Neural cell (in vitro differentiated cells): ENCODE measurements around the gene MED27. TPM values are rescaled to one million over a fixed set of nuclear protein-coding genes. Genes with fewer than 3 reads are reported as not detected.

Experiments used
- H2AFZ ChIP-seq: fragments of 200-600, 300-800 bp; sonication (generic), shearing (Covaris generic); 2 replicates; pipeline ENCODE4 v1.6.0; 2014; ENCODE audit warnings: low read depth, mild to moderate bottlenecking, antibody characterized with exemption, low read length, moderate library complexity
- H3F3A ChIP-seq: fragments of 200-600 bp; shearing (Covaris generic); 2 replicates; pipeline ENCODE4 v1.6.1; 2016; ENCODE audit warnings: mild to moderate bottlenecking, moderate library complexity, mixed read lengths, antibody characterized with exemption, low read length; ENCODE audit not compliant: insufficient read depth, poor library complexity, severe bottlenecking
- H3K27ac ChIP-seq: fragments of 200-600, 300-800 bp; sonication (generic), shearing (Covaris generic); 2 replicates; pipeline ENCODE4 v1.5.1; 2014; ENCODE audit warnings: mild to moderate bottlenecking, low read length, moderate library complexity
- H3K27me3 ChIP-seq: fragments of 300-800, 200-600 bp; sonication (generic), shearing (Covaris generic); 2 replicates; pipeline ENCODE4 v1.6.0; 2014; ENCODE audit warnings: mild to moderate bottlenecking, low read depth, low read length, moderate library complexity; ENCODE audit not compliant: insufficient read depth
- H3K36me3 ChIP-seq: fragments of 300-800, 200-600 bp; sonication (generic), shearing (Covaris generic); 2 replicates; pipeline ENCODE4 v1.5.1; 2014; ENCODE audit warnings: mild to moderate bottlenecking, antibody characterized with exemption, low read length, moderate library complexity; ENCODE audit not compliant: insufficient read depth
- H3K4me2 ChIP-seq: fragments of 300-800, 200-600 bp; sonication (generic), shearing (Covaris generic); 2 replicates; pipeline ENCODE4 v1.6.0; 2014; ENCODE audit warnings: mild to moderate bottlenecking, low read length
- H3K4me3 ChIP-seq: fragments of 300-800, 200-600 bp; sonication (generic), shearing (Covaris generic); 2 replicates; pipeline ENCODE4 v1.5.1; 2014; ENCODE audit warnings: mild to moderate bottlenecking, low read length, moderate library complexity
- H3K79me2 ChIP-seq: fragments of 200-600 bp; shearing (Covaris generic); replicated peaks from 2 replicates; pipeline ENCODE4 v1.6.0; 2014; ENCODE audit warnings: mild to moderate bottlenecking, low read length, moderate library complexity; ENCODE audit not compliant: insufficient read depth
- H3K9ac ChIP-seq: fragments of 300-800, 200-600 bp; sonication (generic), shearing (Covaris generic); 2 replicates; pipeline ENCODE4 v1.6.1; 2016; ENCODE audit warnings: mild to moderate bottlenecking, low read length, mixed read lengths
- H3K9me2 ChIP-seq: fragments of 200-600 bp; shearing (Covaris generic); 2 replicates; pipeline ENCODE4 v1.6.1; 2016; ENCODE audit warnings: mild to moderate bottlenecking, low read length, mixed read lengths; ENCODE audit not compliant: insufficient read depth
- H3K9me3 ChIP-seq: fragments of 200-600, 300-800 bp; sonication (generic), shearing (Covaris generic); 2 replicates; pipeline ENCODE4 v1.6.1; 2016; ENCODE audit warnings: mild to moderate bottlenecking, mixed run types, low read length, moderate library complexity, mixed read lengths
- H4K20me1 ChIP-seq: fragments of 200-600 bp; shearing (Covaris generic); 2 replicates; pipeline ENCODE4 v1.6.1; 2016; ENCODE audit warnings: mild to moderate bottlenecking, mixed run types; ENCODE audit not compliant: insufficient read depth
- EP300 ChIP-seq: fragments of 450-650 bp; conservative IDR thresholded peaks from 2 replicates; pipeline ENCODE4 v1.6.1; 2014; ENCODE audit warnings: antibody characterized with exemption, mild to moderate bottlenecking, moderate library complexity; ENCODE audit not compliant: poor library complexity, severe bottlenecking
- EZH2 ChIP-seq: fragments of 200-600, 300-800 bp; shearing (Covaris generic), sonication (generic); IDR thresholded peaks from 2 replicates; pipeline ENCODE4 v1.6.1; 2014; ENCODE audit warnings: antibody characterized with exemption, low read length, borderline replicate concordance, mild to moderate bottlenecking; ENCODE audit not compliant: insufficient read depth, poor library complexity, severe bottlenecking
- MXI1 ChIP-seq: fragments of 450-650 bp; conservative IDR thresholded peaks from 2 replicates; pipeline ENCODE4 v1.6.1; 2014; ENCODE audit warnings: antibody characterized with exemption, mild to moderate bottlenecking; ENCODE audit not compliant: poor library complexity, severe bottlenecking
- POLR2AphosphoS5 ChIP-seq: IDR thresholded peaks from 2 replicates; pipeline ENCODE4 v1.6.1; 2012
- RAD21 ChIP-seq: fragments of 450-650 bp; conservative IDR thresholded peaks from 2 replicates; pipeline ENCODE4 v1.6.1; 2014; ENCODE audit warnings: antibody characterized with exemption, mild to moderate bottlenecking, moderate library complexity
- SMC3 ChIP-seq: fragments of 450-650 bp; conservative IDR thresholded peaks from 2 replicates; pipeline ENCODE4 v1.6.1; 2014; ENCODE audit warnings: antibody characterized with exemption, mild to moderate bottlenecking, moderate library complexity; ENCODE audit not compliant: poor library complexity
- TAF1 ChIP-seq: IDR thresholded peaks from 2 replicates; pipeline ENCODE4 v1.6.1; 2012; ENCODE audit warnings: low read depth
- polyA plus RNA-seq: library from polyadenylated mRNA; depleted of rRNA; stranded (reverse); fragments of >200 nt; gene quantifications from 2 replicates; pipeline ENCODE4 v1.2.3, GENCODE V29; 2014
- TF ChIP-seq, protein P1 (sequence below): fragments of 450-650 bp; IDR thresholded peaks from 2 replicates; pipeline ENCODE4 v1.5.1; 2014; ENCODE audit warnings: antibody characterized with exemption, mild to moderate bottlenecking, moderate library complexity; ENCODE audit not compliant: poor library complexity, severe bottlenecking
- TF ChIP-seq, protein P2 (sequence below): IDR thresholded peaks from 2 replicates; pipeline ENCODE4 v1.6.1; 2012; ENCODE audit warnings: borderline replicate concordance

Gene MED27
- polyA plus RNA-seq, 1 donor from 2014 or later: 7.5 TPM

DNA sequence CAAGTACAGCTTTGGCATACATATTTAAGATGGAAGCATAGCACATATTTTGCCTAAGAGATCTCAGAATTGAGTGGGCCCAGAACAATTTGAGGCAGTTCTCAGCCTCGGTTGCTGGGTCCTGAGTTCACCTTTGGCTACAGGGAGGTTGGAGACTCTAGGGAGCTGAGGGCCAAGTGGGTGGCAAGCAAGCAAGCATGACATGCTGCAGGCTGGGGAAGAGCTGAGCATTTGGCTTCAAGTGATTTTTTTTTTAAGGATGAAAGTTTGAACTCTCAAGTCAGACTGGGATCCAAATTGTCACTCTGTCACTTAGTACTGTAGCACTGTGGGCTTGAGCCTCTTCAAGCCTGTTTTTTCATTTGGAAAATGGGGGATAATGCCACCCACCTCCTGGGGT lies 160.5 kb downstream of the MED27 start:
- H2AFZ ChIP-seq: no peak overlapping the region
- H3K9me2 ChIP-seq: no peaks in the 10 kb centered on the region
- no peak overlapping the region for H3K27ac ChIP-seq
- no peak for TF ChIP-seq MXI1
- TF ChIP-seq TAF1: no peak
- no peak for TF ChIP-seq EP300
- TF ChIP-seq, protein P1, sequence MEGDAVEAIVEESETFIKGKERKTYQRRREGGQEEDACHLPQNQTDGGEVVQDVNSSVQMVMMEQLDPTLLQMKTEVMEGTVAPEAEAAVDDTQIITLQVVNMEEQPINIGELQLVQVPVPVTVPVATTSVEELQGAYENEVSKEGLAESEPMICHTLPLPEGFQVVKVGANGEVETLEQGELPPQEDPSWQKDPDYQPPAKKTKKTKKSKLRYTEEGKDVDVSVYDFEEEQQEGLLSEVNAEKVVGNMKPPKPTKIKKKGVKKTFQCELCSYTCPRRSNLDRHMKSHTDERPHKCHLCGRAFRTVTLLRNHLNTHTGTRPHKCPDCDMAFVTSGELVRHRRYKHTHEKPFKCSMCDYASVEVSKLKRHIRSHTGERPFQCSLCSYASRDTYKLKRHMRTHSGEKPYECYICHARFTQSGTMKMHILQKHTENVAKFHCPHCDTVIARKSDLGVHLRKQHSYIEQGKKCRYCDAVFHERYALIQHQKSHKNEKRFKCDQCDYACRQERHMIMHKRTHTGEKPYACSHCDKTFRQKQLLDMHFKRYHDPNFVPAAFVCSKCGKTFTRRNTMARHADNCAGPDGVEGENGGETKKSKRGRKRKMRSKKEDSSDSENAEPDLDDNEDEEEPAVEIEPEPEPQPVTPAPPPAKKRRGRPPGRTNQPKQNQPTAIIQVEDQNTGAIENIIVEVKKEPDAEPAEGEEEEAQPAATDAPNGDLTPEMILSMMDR: no peak
- TF ChIP-seq SMC3: no peak
- no peak for TF ChIP-seq RAD21
- no peak for TF ChIP-seq POLR2AphosphoS5
- TF ChIP-seq, protein P2, sequence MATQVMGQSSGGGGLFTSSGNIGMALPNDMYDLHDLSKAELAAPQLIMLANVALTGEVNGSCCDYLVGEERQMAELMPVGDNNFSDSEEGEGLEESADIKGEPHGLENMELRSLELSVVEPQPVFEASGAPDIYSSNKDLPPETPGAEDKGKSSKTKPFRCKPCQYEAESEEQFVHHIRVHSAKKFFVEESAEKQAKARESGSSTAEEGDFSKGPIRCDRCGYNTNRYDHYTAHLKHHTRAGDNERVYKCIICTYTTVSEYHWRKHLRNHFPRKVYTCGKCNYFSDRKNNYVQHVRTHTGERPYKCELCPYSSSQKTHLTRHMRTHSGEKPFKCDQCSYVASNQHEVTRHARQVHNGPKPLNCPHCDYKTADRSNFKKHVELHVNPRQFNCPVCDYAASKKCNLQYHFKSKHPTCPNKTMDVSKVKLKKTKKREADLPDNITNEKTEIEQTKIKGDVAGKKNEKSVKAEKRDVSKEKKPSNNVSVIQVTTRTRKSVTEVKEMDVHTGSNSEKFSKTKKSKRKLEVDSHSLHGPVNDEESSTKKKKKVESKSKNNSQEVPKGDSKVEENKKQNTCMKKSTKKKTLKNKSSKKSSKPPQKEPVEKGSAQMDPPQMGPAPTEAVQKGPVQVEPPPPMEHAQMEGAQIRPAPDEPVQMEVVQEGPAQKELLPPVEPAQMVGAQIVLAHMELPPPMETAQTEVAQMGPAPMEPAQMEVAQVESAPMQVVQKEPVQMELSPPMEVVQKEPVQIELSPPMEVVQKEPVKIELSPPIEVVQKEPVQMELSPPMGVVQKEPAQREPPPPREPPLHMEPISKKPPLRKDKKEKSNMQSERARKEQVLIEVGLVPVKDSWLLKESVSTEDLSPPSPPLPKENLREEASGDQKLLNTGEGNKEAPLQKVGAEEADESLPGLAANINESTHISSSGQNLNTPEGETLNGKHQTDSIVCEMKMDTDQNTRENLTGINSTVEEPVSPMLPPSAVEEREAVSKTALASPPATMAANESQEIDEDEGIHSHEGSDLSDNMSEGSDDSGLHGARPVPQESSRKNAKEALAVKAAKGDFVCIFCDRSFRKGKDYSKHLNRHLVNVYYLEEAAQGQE: no peak
- no peak for TF ChIP-seq EZH2
- no peak overlapping the region for H3K4me3 ChIP-seq
- H3F3A ChIP-seq: no peaks in the 10 kb centered on the region
- H3K9me3 ChIP-seq: no peaks in the 10 kb centered on the region
- no peak overlapping the region for H3K4me2 ChIP-seq
- H3K9ac ChIP-seq: no peak overlapping the region
- no peaks in the 10 kb centered on the region for H4K20me1 ChIP-seq
- H3K27me3 ChIP-seq: no peaks in the 10 kb centered on the region
- no peaks in the 10 kb centered on the region for H3K79me2 ChIP-seq
- H3K36me3 ChIP-seq: no peaks in the 10 kb centered on the region

DNA sequence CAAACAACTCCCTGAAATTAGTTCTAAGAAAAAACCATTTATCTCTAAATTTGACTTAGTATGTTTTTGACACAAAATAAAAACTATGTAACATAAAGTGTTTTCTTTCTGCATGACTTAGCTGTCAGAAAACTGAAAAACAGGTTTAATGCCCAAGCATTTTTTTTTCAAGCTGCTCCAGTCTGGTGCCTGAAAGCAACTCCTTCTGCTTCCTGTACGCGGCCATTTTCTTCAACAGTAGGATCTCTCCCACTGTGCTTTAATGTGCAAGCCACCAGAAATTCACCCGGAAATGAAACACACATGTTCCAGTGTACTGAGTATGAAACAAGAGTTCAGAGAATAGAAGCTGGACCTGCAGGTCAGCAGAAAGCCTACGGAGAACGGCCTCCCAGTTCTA lies 161.2 kb downstream of the MED27 start:
- H3K9ac ChIP-seq: no peak overlapping the region
- no peaks in the 10 kb centered on the region for H3K79me2 ChIP-seq
- H2AFZ ChIP-seq: no peak overlapping the region
- no peak overlapping the region for H3K4me2 ChIP-seq
- no peak overlapping the region for H3K27ac ChIP-seq
- H3F3A ChIP-seq: no peaks in the 10 kb centered on the region
- no peaks in the 10 kb centered on the region for H3K9me3 ChIP-seq
- no peaks in the 10 kb centered on the region for H4K20me1 ChIP-seq
- H3K4me3 ChIP-seq: no peak overlapping the region
- H3K9me2 ChIP-seq: no peaks in the 10 kb centered on the region
- H3K27me3 ChIP-seq: no peaks in the 10 kb centered on the region
- no peaks in the 10 kb centered on the region for H3K36me3 ChIP-seq
- no peak for TF ChIP-seq EP300
- TF ChIP-seq, protein P2: no peak
- no peak for TF ChIP-seq SMC3
- TF ChIP-seq TAF1: no peak
- no peak for TF ChIP-seq POLR2AphosphoS5
- no peak for TF ChIP-seq EZH2
- TF ChIP-seq, protein P1: no peak
- TF ChIP-seq RAD21: no peak
- no peak for TF ChIP-seq MXI1
